Stomach (tissue), 9 donors: Measurements from ENCODE around the gene ERC1. TPM values are rescaled to one million over a fixed set of nuclear protein-coding genes. Genes with fewer than 3 reads are reported as not detected.

Experiments
- DNase-seq, 2 donors: peaks; one replicate each; pipeline versions ENCODE4 v3.0.0 to v3.0.0-alpha.2; 2013 to 2019
- H3K27ac ChIP-seq, 5 donors: fragments of 200-600 bp in 4 of 5; sonication (generic) in 4 of 5; one replicate each; pipeline ENCODE4 v1.5.1; 2013 to 2019; ENCODE audit warnings: mild to moderate bottlenecking in 1 of 5, moderate library complexity in 1 of 5
- H3K27me3 ChIP-seq, 3 donors: fragments of 200-600 bp; sonication (generic); one replicate each; pipeline ENCODE4 v1.5.1; 2017 to 2019; ENCODE audit warnings: mixed run types in 1 of 3
- H3K36me3 ChIP-seq, 4 donors: fragments of 200-600 bp; sonication (generic); 1 replicate in 3 of 4; 2 replicates in 1 of 4; pipeline ENCODE4 v1.5.1; 2016 to 2019
- H3K4me1 ChIP-seq, 4 donors: fragments of 200-600 bp; sonication (generic); one replicate each; pipeline ENCODE4 v1.5.1; 2016 to 2019
- H3K4me3 ChIP-seq, 4 donors: fragments of 200-600 bp; sonication (generic) in 3 of 4; one replicate each; pipeline ENCODE4 v1.5.1; 2016 to 2019; ENCODE audit warnings: mild to moderate bottlenecking in 1 of 4
- H3K9me3 ChIP-seq, 4 donors: fragments of 200-600 bp; sonication (generic); one replicate each; pipeline ENCODE4 v1.5.1; 2016 to 2019
- CTCF ChIP-seq, 7 experiments: fragments of 450-650 bp in 4 of 7; fragments of 200-600 bp in 3 of 7; sonication (generic) in 3 of 7; IDR thresholded peaks; one replicate each; pipeline ENCODE4 v1.5.1; 2016 to 2019; ENCODE audit warnings: antibody characterized with exemption in 7 of 7, control low read depth in 2 of 7, mild to moderate bottlenecking in 1 of 7
- EP300 ChIP-seq: sonication (generic); formaldehyde crosslinking; IDR thresholded peaks from one replicate; pipeline ENCODE4 v1.6.1; 2017; ENCODE audit warnings: antibody characterized with exemption
- POLR2A ChIP-seq, 4 donors: fragments of 450-650 bp; IDR thresholded peaks; one replicate each; pipeline ENCODE4 v1.6.1; 2016; ENCODE audit warnings: antibody characterized with exemption in 4 of 4, control low read depth in 2 of 4, mild to moderate bottlenecking in 1 of 4, moderate library complexity in 1 of 4
- POLR2AphosphoS5 ChIP-seq, 3 donors: sonication (generic); formaldehyde crosslinking; IDR thresholded peaks; one replicate each; pipeline ENCODE4 v1.6.1; 2016; ENCODE audit warnings: antibody characterized with exemption in 3 of 3
- WGBS, 5 donors: extraction: QIAGEN DNeasy Blood & Tissue Kit in 3 of 5; methylation state at CpG; one replicate each; pipeline versions ENCODE4 v1.1.5 to v1.1.7; 2013 to 2018; 5-methylcytosine and 5-hydroxymethylcytosine counted together
- intact Hi-C: fragments of 100-400 bp; cut with DNase I; formaldehyde crosslinking; loops from one replicate; pipeline ENCODE4 v1.15.1; 2023; ENCODE audit warnings: low total_unique reads
- polyA plus RNA-seq, 3 donors: library from polyadenylated mRNA; stranded (reverse); fragments of 200-250 nt; gene quantifications; one replicate each; pipeline ENCODE4 v1.2.3, GENCODE V29; 2013
- total RNA-seq, 5 donors: library from RNA; depleted of rRNA; stranded (reverse); fragments of >200 nt; gene quantifications; one replicate each; pipeline versions ENCODE4 v1.1.0 to v1.2.3, GENCODE V29; 2014 to 2016
- donor health status: healthy with polysubstance abuse.
- donor health status: Bipolar disorder and iron deficiency.
- donor health status: healthy.

Gene ERC1
- total and polyA plus RNA-seq, 8 donors = 3.8 to 69.4 (median 51.6) TPM

GRCh38 chr12:1395421-1395955, 404.5 kb downstream of the ERC1 start:
- Histone ChIP-seq H3K36me3 (peaks cover 0 to 14% (median 11%) of the 10 kb centered on the region in 4 donors), H3K27ac (no peak overlapping the region), H3K4me3 (no peak overlapping the region), H3K9me3 (peaks cover 7 to 16% (median 13%) of the 10 kb centered on the region in 4 donors), H3K27me3 (no peaks in the 10 kb centered on the region), H3K4me1 (no peaks in the 10 kb centered on the region)
- intact Hi-C loops = no loop called here
- DNase-seq = no peak
- WGBS, 5 donors = 84 to 93% (median 86%) methylated on average over 4 of the region's 4 CpGs
- no peak for TF ChIP-seq EP300
- TF ChIP-seq POLR2A (IDR thresholded peaks at IDR 0.05) = no peak
- TF ChIP-seq CTCF (IDR thresholded peaks at IDR 0.05) = no peak
- TF ChIP-seq POLR2AphosphoS5 (IDR thresholded peaks at IDR 0.05) = no peak

GRCh38 chr12:1398673-1399072, 407.6 kb downstream of the ERC1 start:
- Histone ChIP-seq H3K4me1 (no peaks in the 10 kb centered on the region), H3K27me3 (no peaks in the 10 kb centered on the region), H3K36me3 (no peaks in the 10 kb centered on the region), H3K4me3 (no peak overlapping the region), H3K27ac (no peak overlapping the region), H3K9me3 (no peaks in the 10 kb centered on the region)
- DNase-seq = no peak
- intact Hi-C loops = no loop called here
- no peak for TF ChIP-seq CTCF (IDR thresholded peaks at IDR 0.05)
- WGBS, 5 donors = 91 to 99% (median 94%) methylated on average over 3 of the region's 3 CpGs

- DNase-seq = no peak
- H3K4me1 ChIP-seq = no peaks in the 10 kb centered on the region
- H3K4me3 ChIP-seq = no peak overlapping the region
- H3K27me3 ChIP-seq = no peaks in the 10 kb centered on the region
- intact Hi-C loops = no loop called here
- 92 to 99% (median 98%) methylated on average over 3 of the region's 3 CpGs for WGBS, 5 donors
- TF ChIP-seq POLR2A (IDR thresholded peaks at IDR 0.05) (no peak), EP300 (no peak), POLR2AphosphoS5 (IDR thresholded peaks at IDR 0.05) (no peak), CTCF (IDR thresholded peaks at IDR 0.05) (no peak)
- H3K9me3 ChIP-seq = no peaks in the 10 kb centered on the region
- no peak overlapping the region for H3K27ac ChIP-seq
- no peaks in the 10 kb centered on the region for H3K36me3 ChIP-seq
Measured at GRCh38 chr12:1401891-1402290, 410.9 kb downstream of the ERC1 start.

GRCh38 chr12:1403417-1403816, 412.4 kb downstream of the ERC1 start:
- H3K27me3 ChIP-seq = no peaks in the 10 kb centered on the region
- intact Hi-C loops = no loop called here
- H3K36me3 ChIP-seq = peaks cover 0 to 8% (median 4%) of the 10 kb centered on the region in 4 donors
- H3K4me3 ChIP-seq = no peak overlapping the region
- no peaks in the 10 kb centered on the region for H3K4me1 ChIP-seq
- no peaks in the 10 kb centered on the region for H3K9me3 ChIP-seq
- no peak overlapping the region for H3K27ac ChIP-seq
- 87 to 89% (median 88%) methylated on average over 4 of the region's 4 CpGs for WGBS, 5 donors
- TF ChIP-seq POLR2A (IDR thresholded peaks at IDR 0.05) = no peak
- no peak for TF ChIP-seq EP300
- TF ChIP-seq POLR2AphosphoS5 (IDR thresholded peaks at IDR 0.05) = no peak
- no peak for TF ChIP-seq CTCF (IDR thresholded peaks at IDR 0.05)
- no peak for DNase-seq
